GM18519 (cell line): Measurements from ENCODE around the gene ATP13A3.

ENCODE experiments used
- ATAC-seq: cut with Tn5 transposase; IDR thresholded peaks from one replicate; pipeline ENCODE4 v1.9.1; 2021; ENCODE audit warnings: mild to moderate bottlenecking, moderate library complexity; ENCODE audit not compliant: unreplicated experiment, low FRiP score

ATP13A3 gene

GRCh38 chr3:194447657-194448056 is 39.1 kb downstream of the ATP13A3 start:
- no peak for ATAC-seq

DNA sequence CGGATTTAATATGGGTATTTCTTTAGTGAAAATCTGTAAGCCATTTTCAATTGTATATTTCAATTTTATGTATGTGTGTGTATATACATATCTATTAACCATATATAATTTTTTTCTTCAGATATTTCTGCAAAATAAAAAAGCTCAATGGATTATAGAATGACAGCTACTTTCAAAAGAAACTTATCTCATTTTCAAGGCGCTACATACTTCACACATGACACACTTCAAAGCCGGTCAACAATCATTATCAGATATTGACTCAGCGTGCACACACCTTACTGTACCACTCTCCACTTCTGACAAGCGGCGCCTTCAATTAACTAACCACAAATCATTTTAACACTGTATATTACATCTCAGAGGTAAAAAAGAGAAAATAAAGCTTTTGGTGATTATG is 39.6 kb downstream of the ATP13A3 start:
- no peak for ATAC-seq

- ATAC-seq = no peak
These were observed 40.0 kb downstream of the ATP13A3 start for GRCh38 chr3:194446754-194447153.

- no peak for ATAC-seq
These were observed 40.6 kb downstream of the ATP13A3 start for GRCh38 chr3:194446172-194446571.

- no peak for ATAC-seq
These were observed 42.9 kb downstream of the ATP13A3 start for GRCh38 chr3:194443901-194444300.

DNA sequence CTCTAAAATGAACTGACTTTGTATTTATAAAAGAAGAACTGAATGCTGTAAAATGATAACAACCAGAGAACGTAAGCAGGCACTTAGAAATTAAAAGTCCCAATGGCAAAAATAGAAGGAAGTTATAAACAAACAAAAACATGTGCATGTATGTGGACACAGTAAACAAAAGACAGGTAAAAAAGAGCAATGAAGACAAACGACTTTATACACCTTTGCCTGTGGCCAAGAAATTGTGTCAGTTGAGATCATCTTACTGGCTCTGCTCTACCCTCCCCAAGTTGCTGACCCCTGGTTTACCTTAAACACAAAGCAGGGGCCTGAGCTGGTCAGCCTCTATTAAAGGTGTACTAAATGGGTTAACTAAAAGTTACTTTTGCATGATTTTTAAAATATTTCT is 46.0 kb downstream of the ATP13A3 start:
- ATAC-seq = no peak

- ATAC-seq = no peak
These were observed 46.8 kb downstream of the ATP13A3 start for GRCh38 chr3:194439881-194440550.

DNA sequence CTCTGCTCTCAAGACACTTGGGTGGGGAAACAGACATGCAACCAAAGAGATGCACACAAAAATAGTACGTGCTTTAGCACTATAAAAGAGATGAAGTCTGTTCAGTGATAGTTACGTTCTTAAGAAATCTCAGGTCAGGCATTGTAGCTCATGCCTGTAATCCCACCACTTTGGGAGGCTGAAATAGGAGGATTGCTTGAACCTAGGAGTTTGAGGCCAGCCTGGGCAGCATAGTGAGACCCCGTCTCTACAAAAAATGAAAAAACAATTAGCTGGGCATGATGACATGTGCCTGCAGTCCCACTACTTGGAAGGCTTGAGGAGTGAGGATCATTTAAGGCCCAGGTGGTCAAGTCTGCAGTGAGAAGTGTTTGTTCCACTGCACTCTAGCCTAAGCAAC is 52.3 kb downstream of the ATP13A3 start:
- ATAC-seq = no peak

DNA sequence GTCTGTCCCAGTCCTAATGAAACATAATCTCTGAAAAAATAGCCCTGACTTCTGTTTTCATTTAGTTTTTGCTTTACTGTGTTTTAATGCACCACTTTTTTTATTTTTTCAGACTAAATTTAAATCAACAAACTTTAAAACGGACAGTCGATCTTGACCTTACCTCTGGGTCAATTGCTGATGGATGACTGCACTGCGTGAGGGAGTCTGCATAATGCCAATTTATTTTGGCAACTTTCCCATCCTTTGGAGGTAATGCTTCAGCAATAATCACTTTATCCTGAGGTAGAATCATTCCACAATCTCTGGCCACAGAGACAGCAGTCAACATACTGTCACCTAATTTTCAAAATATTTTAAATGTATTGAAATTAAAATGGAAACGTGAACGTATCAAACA is 55.2 kb downstream of the ATP13A3 start:
- ATAC-seq = no peak

- ATAC-seq = no peak
These were observed 61.4 kb downstream of the ATP13A3 start for GRCh38 chr3:194425399-194425798.

DNA sequence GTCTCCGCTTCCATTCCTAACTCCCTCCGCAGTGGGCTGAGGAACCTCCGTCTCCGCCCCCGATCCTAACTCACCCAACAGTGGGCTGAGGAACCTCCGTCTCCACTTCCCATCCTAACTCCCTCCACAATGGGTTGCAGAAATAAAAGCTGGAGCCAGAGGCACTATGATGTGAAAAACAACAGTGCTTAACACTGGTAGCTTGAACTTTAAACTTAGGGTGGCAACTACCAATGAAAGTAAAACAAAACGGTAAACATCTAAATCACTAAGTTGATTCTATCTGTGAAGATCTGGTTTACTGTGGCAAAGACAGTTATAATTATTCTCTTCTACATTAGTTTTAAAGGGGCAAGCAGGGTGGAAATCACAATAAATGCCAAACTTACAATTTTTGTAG is 61.8 kb downstream of the ATP13A3 start:
- ATAC-seq = no peak

DNA sequence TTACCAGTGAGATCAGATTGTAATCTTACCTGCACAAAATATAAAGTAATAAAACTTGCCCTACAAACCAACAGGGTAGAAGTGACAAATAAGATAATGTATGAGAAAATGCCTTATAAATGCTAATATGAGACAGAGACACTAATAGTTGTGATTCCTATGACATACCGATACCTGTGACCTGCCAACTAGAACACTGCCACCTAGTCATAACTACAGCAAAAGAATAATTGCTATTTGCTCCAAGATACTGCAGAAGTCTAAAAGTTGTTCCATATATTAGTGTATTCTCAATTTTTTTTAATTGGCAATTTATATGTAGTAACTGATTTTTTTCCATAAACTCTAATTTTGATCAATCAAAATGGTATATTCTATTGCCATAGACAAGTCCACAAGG is 62.4 kb downstream of the ATP13A3 start:
- ATAC-seq = no peak

- ATAC-seq = no peak
These were observed 63.5 kb downstream of the ATP13A3 start for GRCh38 chr3:194423317-194423716.

DNA sequence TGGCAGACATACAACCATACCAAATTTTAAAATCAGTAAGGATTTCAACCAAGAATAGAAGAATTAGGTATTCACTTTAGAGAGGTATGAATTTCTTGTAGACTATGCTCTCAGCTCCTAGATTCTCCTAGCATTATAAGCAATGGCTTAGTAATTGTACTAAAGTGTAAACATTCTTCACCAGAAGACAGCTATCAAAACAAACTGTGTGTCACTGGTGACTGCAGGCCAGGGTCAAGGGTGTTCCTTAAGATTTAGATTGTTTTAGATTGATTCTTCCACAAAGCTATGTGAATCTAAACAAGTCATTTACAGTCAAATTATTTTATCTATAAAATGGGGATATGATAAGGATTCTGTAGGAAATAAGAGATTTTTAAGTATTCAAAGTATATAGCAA is 64.6 kb downstream of the ATP13A3 start:
- ATAC-seq = no peak

GRCh38 chr3:194418671-194419070 is 68.1 kb downstream of the ATP13A3 start:
- ATAC-seq = no peak

- no peak for ATAC-seq
These were observed 79.4 kb downstream of the ATP13A3 start for GRCh38 chr3:194407423-194407822.

- no peak for ATAC-seq
These were observed 81.0 kb downstream of the ATP13A3 start for GRCh38 chr3:194405766-194406165.

- ATAC-seq = no peak
These were observed 82.2 kb downstream of the ATP13A3 start for GRCh38 chr3:194404365-194405140.

GRCh38 chr3:194401868-194402329 is 84.9 kb downstream of the ATP13A3 start:
- ATAC-seq = no peak

- ATAC-seq = no peak
These were observed 85.5 kb downstream of the ATP13A3 start for GRCh38 chr3:194401346-194401745.

- no peak for ATAC-seq
These were observed 86.9 kb downstream of the ATP13A3 start for GRCh38 chr3:194399874-194400411.

DNA sequence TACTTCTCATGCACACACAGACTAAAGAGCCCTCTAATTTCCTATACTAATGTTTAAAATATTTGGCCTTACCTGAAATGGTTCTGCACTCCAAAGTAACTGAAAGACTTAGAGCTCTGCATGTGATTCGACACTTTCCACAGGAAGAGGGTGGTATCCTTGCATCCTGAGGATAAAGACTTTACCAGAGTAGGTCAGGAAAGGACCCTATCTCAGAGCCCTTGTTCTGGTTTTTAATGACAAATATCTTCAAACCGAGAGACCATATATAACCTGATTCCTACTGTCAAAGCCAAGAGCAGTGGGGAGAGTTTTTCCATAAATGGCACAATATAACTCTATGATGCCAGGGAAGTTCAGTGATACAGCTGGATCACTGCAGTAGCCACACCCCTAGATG is 87.6 kb downstream of the ATP13A3 start, which contains the start of gene GP5:
Gene GP5 (minus strand): TSS at position 101 of the 400 bp plus-strand sequence. CDS start 984 bp downstream, outside the sequence.
- ATAC-seq = no peak
